Colonic mucosa (tissue), 4 donors: ENCODE results near the gene USP12. TPM values are rescaled to one million over a fixed set of nuclear protein-coding genes. Genes with fewer than 3 reads are reported as not detected.
"Not testable (repeated sequence)": the region's sequence is repeated elsewhere in the genome, so short reads cannot be mapped to it uniquely, and the experiment has no call there.

ENCODE experiments used
- DNase-seq: peaks from one replicate; pipeline ENCODE4 v3.0.0-alpha.2; 2020
- H3K27ac ChIP-seq: fragments of 200-600 bp; one replicate; pipeline ENCODE4 v1.8.0; 2021
- H3K27me3 ChIP-seq: fragments of 200-600 bp; one replicate; pipeline ENCODE4 v1.8.0; 2021
- H3K36me3 ChIP-seq: fragments of 200-600 bp; one replicate; pipeline ENCODE4 v1.8.0; 2021
- H3K4me1 ChIP-seq: fragments of 200-600 bp; one replicate; pipeline ENCODE4 v1.8.0; 2021; ENCODE audit warnings: mild to moderate bottlenecking
- H3K4me3 ChIP-seq: fragments of 200-600 bp; one replicate; pipeline ENCODE4 v1.8.0; 2021
- H3K9ac ChIP-seq, 2 donors: one replicate each; pipeline ENCODE4 v1.7.0; 2013; ENCODE audit warnings: control low read depth in 2 of 2, low read depth in 2 of 2, low read length in 2 of 2
- H3K9me3 ChIP-seq: fragments of 200-600 bp; one replicate; pipeline ENCODE4 v1.8.0; 2021
- CTCF ChIP-seq: fragments of 200-600 bp; IDR thresholded peaks from one replicate; pipeline ENCODE4 v1.8.0; 2022; ENCODE audit warnings: antibody characterized with exemption, mild to moderate bottlenecking
- intact Hi-C: fragments of 100-400 bp; cut with DNase I; formaldehyde crosslinking; loops from one replicate; pipeline ENCODE4 v1.14.1; 2022
- total RNA-seq, 2 donors: library from RNA; stranded (reverse); fragmentation: NEBNext Ultra II Directional in 1 of 2; extraction: Animal tissue kit (Norgen Biotek cat#: 25700) in 1 of 2; gene quantifications; one replicate each; pipeline ENCODE4 v1.2.1, GENCODE V29; 2021
- donor health status: healthy.
- donor health status: DM: no; HTN: no; CAD: no.
- donor health status: DM: no; HTN: no; CAD: no.

USP12 gene
- total RNA-seq, 2 donors from 2014 or later: 28.0 to 48.0 TPM

GRCh38 chr13:27125357-27126282 lies 46.0 kb downstream of the USP12 start:
- H3K4me3 ChIP-seq: no peak overlapping the region
- no peaks in the 10 kb centered on the region for H3K36me3 ChIP-seq
- no peaks in the 10 kb centered on the region for H3K27me3 ChIP-seq
- no peaks in the 10 kb centered on the region for H3K4me1 ChIP-seq
- intact Hi-C loops: no loop called here
- H3K9me3 ChIP-seq: no peaks in the 10 kb centered on the region
- H3K27ac ChIP-seq: no peak overlapping the region
- H3K9ac ChIP-seq: no peak overlapping the region
- no peak for TF ChIP-seq CTCF
- no peak for DNase-seq

- DNase-seq: no peak
- no peaks in the 10 kb centered on the region for H3K9me3 ChIP-seq
- TF ChIP-seq CTCF: no peak
- no peaks in the 10 kb centered on the region for H3K27me3 ChIP-seq
- no peaks in the 10 kb centered on the region for H3K4me1 ChIP-seq
- no peaks in the 10 kb centered on the region for H3K36me3 ChIP-seq
- H3K4me3 ChIP-seq: no peak overlapping the region
- no peak overlapping the region for H3K9ac ChIP-seq
- no peak overlapping the region for H3K27ac ChIP-seq
- intact Hi-C loops: no loop called here
These were observed 47.0 kb downstream of the USP12 start for GRCh38 chr13:27124571-27124970.

- DNase-seq, H3K9ac ChIP-seq, H3K27me3 ChIP-seq, H3K9me3 ChIP-seq, H3K27ac ChIP-seq, H3K4me1 ChIP-seq, H3K36me3 ChIP-seq, intact Hi-C loops, H3K4me3 ChIP-seq: not testable (repeated sequence)
These were observed 48.2 kb downstream of the USP12 start for GRCh38 chr13:27123445-27123844.

GRCh38 chr13:27122036-27122435 lies 49.6 kb downstream of the USP12 start:
- Histone ChIP-seq H3K9me3 (no peaks in the 10 kb centered on the region), H3K36me3 (no peaks in the 10 kb centered on the region), H3K27me3 (no peaks in the 10 kb centered on the region), H3K4me1 (no peaks in the 10 kb centered on the region), H3K27ac (no peak overlapping the region), H3K4me3 (no peak overlapping the region), H3K9ac (no peak overlapping the region)
- DNase-seq: no peak
- no peak for TF ChIP-seq CTCF
- intact Hi-C loops: no loop called here

- H3K9me3 ChIP-seq: no peaks in the 10 kb centered on the region
- no peak overlapping the region for H3K9ac ChIP-seq
- no peak for DNase-seq
- no peaks in the 10 kb centered on the region for H3K4me1 ChIP-seq
- TF ChIP-seq CTCF: no peak
- intact Hi-C loops: no loop called here
- H3K36me3 ChIP-seq: no peaks in the 10 kb centered on the region
- H3K27me3 ChIP-seq: no peaks in the 10 kb centered on the region
- H3K4me3 ChIP-seq: no peak overlapping the region
- H3K27ac ChIP-seq: no peak overlapping the region
These were observed 50.8 kb downstream of the USP12 start for GRCh38 chr13:27120811-27121210.

GRCh38 chr13:27120011-27120410 lies 51.6 kb downstream of the USP12 start:
- H3K4me3 ChIP-seq: no peak overlapping the region
- no peak for DNase-seq

More at GRCh38 chr13:27120011-27120410, 51.6 kb downstream of the USP12 start:
- H3K9ac ChIP-seq: no peak overlapping the region
- intact Hi-C loops: no loop called here
- no peaks in the 10 kb centered on the region for H3K27me3 ChIP-seq
- no peaks in the 10 kb centered on the region for H3K4me1 ChIP-seq
- H3K9me3 ChIP-seq: no peaks in the 10 kb centered on the region
- H3K27ac ChIP-seq: no peak overlapping the region
- no peaks in the 10 kb centered on the region for H3K36me3 ChIP-seq
- TF ChIP-seq CTCF: no peak
